DND-41 (cell line): Measurements from ENCODE around the gene NPIPB9.
A peak's percentile ranks its signal among the peaks of the same experiment; 100 is the strongest.

Source experiments
- ATAC-seq: fragments of 200-7000 bp; cut with Tn5 transposase; 3 replicates; pipeline ENCODE4 v1.9.1; 2021; ENCODE audit warnings: low read depth; ENCODE audit not compliant: insufficient read depth
- DNase-seq: peaks from one replicate; pipeline ENCODE4 v3.0.0-alpha.2; 2020
- H2AFZ ChIP-seq: 2 replicates; pipeline ENCODE4 v1.6.0; 2012; ENCODE audit warnings: low read depth, low read length
- H3K27ac ChIP-seq: 2 replicates; pipeline ENCODE4 v1.5.1; 2012; ENCODE audit warnings: low read length, inconsistent platforms
- H3K27me3 ChIP-seq: fragments of 200-600 bp; sonication (generic); 2 replicates; pipeline ENCODE4 v1.6.0; 2012; ENCODE audit warnings: low read length, mild to moderate bottlenecking, inconsistent platforms; ENCODE audit not compliant: insufficient read depth, poor library complexity
- H3K36me3 ChIP-seq: 2 replicates; pipeline ENCODE4 v1.5.1; 2012; ENCODE audit warnings: low read length, inconsistent platforms; ENCODE audit not compliant: insufficient read depth
- H3K4me1 ChIP-seq: 2 replicates; pipeline ENCODE4 v1.5.1; 2012; ENCODE audit warnings: mild to moderate bottlenecking, low read length; ENCODE audit not compliant: insufficient read depth
- H3K4me2 ChIP-seq: 2 replicates; pipeline ENCODE4 v1.6.0; 2012; ENCODE audit warnings: mild to moderate bottlenecking, moderate library complexity, low read length, inconsistent platforms; ENCODE audit not compliant: insufficient read depth
- H3K4me3 ChIP-seq, 2 experiments: fragments of 200-600 bp in 1 of 2; shearing (Covaris generic) in 1 of 2; 2 replicates each; pipeline ENCODE4 v1.5.1; 2012 to 2016; ENCODE audit warnings: inconsistent platforms in 2 of 2, low read length in 2 of 2, mild to moderate bottlenecking in 2 of 2, low read depth in 1 of 2, moderate library complexity in 1 of 2
- H3K79me2 ChIP-seq: 2 replicates; pipeline ENCODE4 v1.6.0; 2012; ENCODE audit warnings: low read length, inconsistent platforms; ENCODE audit not compliant: insufficient read depth
- H3K9ac ChIP-seq: 2 replicates; pipeline ENCODE4 v1.6.0; 2012; ENCODE audit warnings: low read depth, mild to moderate bottlenecking, inconsistent platforms, low read length, moderate library complexity
- H3K9me3 ChIP-seq: 2 replicates; pipeline ENCODE4 v1.5.1; 2012; ENCODE audit warnings: low read length, moderate library complexity, mild to moderate bottlenecking, inconsistent platforms; ENCODE audit not compliant: insufficient read depth, severe bottlenecking
- H4K20me1 ChIP-seq: 2 replicates; pipeline ENCODE4 v1.6.0; 2012; ENCODE audit warnings: low read length; ENCODE audit not compliant: insufficient read depth
- EZH2 ChIP-seq: IDR thresholded peaks from 3 replicates; pipeline ENCODE4 v1.6.1; 2012; ENCODE audit warnings: borderline replicate concordance, low read depth, mild to moderate bottlenecking, moderate library complexity, low read length, inconsistent platforms; ENCODE audit not compliant: severe bottlenecking
- TF ChIP-seq, protein P1 (sequence below): IDR thresholded peaks from 2 replicates; pipeline ENCODE4 v1.5.1; 2012; ENCODE audit warnings: borderline replicate concordance, low read length, moderate library complexity, mild to moderate bottlenecking; ENCODE audit not compliant: poor library complexity, severe bottlenecking; ENCODE audit errors: extremely low read depth

The NPIPB9 gene

GRCh38 chr16:28821874-28822519, 70.4 kb downstream of the NPIPB9 start:
- H3K79me2 ChIP-seq, result peaks cover 48% of the 10 kb centered on the region
- H3K4me1 ChIP-seq, result peaks cover 35% of the 10 kb centered on the region
- no peaks in the 10 kb centered on the region for H3K27me3 ChIP-seq
- peak overlapping the region; percentile 90 for H2AFZ ChIP-seq
- no peaks in the 10 kb centered on the region for H3K9me3 ChIP-seq
- DNase-seq (no peak), ATAC-seq (no peak)
- H3K4me2 ChIP-seq, result peak overlapping the region; percentile 75
- peak overlapping the region; percentile 100 for H3K9ac ChIP-seq
- H3K36me3 ChIP-seq, result peaks cover 34% of the 10 kb centered on the region
- peak overlapping the region; percentile 81 to 84 for H3K4me3 ChIP-seq
- peak overlapping the region; percentile 95 for H3K27ac ChIP-seq
- TF ChIP-seq, protein P1, sequence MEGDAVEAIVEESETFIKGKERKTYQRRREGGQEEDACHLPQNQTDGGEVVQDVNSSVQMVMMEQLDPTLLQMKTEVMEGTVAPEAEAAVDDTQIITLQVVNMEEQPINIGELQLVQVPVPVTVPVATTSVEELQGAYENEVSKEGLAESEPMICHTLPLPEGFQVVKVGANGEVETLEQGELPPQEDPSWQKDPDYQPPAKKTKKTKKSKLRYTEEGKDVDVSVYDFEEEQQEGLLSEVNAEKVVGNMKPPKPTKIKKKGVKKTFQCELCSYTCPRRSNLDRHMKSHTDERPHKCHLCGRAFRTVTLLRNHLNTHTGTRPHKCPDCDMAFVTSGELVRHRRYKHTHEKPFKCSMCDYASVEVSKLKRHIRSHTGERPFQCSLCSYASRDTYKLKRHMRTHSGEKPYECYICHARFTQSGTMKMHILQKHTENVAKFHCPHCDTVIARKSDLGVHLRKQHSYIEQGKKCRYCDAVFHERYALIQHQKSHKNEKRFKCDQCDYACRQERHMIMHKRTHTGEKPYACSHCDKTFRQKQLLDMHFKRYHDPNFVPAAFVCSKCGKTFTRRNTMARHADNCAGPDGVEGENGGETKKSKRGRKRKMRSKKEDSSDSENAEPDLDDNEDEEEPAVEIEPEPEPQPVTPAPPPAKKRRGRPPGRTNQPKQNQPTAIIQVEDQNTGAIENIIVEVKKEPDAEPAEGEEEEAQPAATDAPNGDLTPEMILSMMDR, result no peak
- no peak for TF ChIP-seq EZH2
- H4K20me1 ChIP-seq, result peaks cover 30% of the 10 kb centered on the region
